Kidney epithelial cell (primary cell): ENCODE measurements around the gene TMEM63A. TPM values are rescaled to one million over a fixed set of nuclear protein-coding genes. Genes with fewer than 3 reads are reported as not detected.

ENCODE experiments used
- DNase-seq: peaks from one replicate; pipeline ENCODE4 v3.0.0-alpha.2; 2010; ENCODE audit warnings: low read depth
- H3K27me3 ChIP-seq: 2 replicates; pipeline ENCODE4 v1.6.0; 2011; ENCODE audit warnings: low read length; ENCODE audit not compliant: control insufficient read depth, insufficient read depth
- H3K36me3 ChIP-seq: 2 replicates; pipeline ENCODE4 v1.5.1; 2011; ENCODE audit warnings: low read length; ENCODE audit not compliant: control insufficient read depth, insufficient read depth
- H3K4me3 ChIP-seq: 2 replicates; pipeline ENCODE4 v1.5.1; 2011; ENCODE audit warnings: low read depth, mild to moderate bottlenecking, control low read depth, low read length
- total RNA-seq: library from RNA; depleted of rRNA; stranded (reverse); fragments of >200 nt; gene quantifications from 2 replicates; pipeline ENCODE4 v1.2.3, GENCODE V29; 2015
- TF ChIP-seq, protein P1 (sequence below): IDR thresholded peaks from 2 replicates; pipeline ENCODE4 v1.5.1; 2011; ENCODE audit warnings: mild to moderate bottlenecking, moderate library complexity, low read length, control low read depth, inconsistent platforms; ENCODE audit not compliant: insufficient read depth, poor library complexity, severe bottlenecking

TMEM63A gene
- total RNA-seq, 1 donor from 2014 or later, result 17.5 TPM

DNA sequence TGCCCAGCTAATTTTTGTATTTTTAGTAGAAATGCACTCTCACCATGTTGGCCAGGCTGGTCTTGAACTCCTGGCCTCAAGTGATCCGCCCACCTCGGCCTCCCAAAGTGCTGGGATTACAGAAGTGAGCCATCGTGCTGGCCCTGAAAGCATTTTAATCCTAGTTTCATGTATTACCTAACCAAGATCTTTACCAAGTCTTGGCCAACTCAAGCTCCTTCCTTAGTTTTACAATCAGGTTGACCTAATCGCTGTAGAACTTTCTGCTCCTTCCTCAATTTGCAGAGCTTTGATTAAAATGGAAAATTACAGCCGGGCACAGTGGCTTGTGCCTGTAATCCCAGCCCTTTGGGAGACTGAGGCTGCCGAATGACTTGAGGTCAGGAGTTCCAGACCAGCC lies 3.2 kb upstream of the TMEM63A start:
- no peak for DNase-seq
- Histone ChIP-seq H3K36me3 (no peaks in the 10 kb centered on the region), H3K4me3 (no peak overlapping the region), H3K27me3 (no peaks in the 10 kb centered on the region)
- TF ChIP-seq, protein P1, sequence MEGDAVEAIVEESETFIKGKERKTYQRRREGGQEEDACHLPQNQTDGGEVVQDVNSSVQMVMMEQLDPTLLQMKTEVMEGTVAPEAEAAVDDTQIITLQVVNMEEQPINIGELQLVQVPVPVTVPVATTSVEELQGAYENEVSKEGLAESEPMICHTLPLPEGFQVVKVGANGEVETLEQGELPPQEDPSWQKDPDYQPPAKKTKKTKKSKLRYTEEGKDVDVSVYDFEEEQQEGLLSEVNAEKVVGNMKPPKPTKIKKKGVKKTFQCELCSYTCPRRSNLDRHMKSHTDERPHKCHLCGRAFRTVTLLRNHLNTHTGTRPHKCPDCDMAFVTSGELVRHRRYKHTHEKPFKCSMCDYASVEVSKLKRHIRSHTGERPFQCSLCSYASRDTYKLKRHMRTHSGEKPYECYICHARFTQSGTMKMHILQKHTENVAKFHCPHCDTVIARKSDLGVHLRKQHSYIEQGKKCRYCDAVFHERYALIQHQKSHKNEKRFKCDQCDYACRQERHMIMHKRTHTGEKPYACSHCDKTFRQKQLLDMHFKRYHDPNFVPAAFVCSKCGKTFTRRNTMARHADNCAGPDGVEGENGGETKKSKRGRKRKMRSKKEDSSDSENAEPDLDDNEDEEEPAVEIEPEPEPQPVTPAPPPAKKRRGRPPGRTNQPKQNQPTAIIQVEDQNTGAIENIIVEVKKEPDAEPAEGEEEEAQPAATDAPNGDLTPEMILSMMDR, result no peak

DNA sequence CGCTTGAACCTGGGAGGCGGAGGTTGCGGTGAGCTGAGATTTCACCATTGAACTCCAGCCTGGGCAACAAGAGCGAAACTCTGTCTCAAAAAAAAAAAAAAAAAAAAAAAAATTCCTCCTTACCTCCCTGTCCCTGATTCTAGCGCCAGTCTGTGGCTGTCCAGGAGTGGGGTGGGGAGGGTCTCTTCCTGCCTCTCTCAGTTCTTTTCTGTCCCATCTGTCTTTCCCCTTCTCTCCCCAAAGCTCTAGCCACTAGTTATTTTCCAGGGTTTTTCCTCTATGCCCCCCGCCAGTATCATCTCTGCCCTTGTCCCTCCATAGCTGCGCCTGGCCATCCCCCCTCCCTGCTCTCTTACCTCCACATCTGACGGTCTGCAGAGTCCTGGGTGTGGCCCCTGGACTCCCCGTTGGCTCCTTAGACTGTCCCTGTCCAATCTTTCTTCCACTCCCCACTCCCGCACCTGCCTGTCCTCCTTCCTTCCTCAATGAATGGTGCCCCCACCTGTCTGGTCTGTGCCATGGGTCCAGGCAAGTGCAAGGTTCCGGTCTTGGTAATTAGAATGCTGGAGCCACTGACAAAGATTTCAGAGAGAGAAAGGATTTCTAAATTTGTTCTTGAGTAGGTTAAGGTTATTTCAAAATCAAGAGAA lies 1.6 kb upstream of the TMEM63A start:
- TF ChIP-seq, protein P1, result no peak
- Histone ChIP-seq H3K36me3 (no peaks in the 10 kb centered on the region), H3K27me3 (no peaks in the 10 kb centered on the region), H3K4me3 (no peak overlapping the region)
- DNase-seq, result no peak

DNA sequence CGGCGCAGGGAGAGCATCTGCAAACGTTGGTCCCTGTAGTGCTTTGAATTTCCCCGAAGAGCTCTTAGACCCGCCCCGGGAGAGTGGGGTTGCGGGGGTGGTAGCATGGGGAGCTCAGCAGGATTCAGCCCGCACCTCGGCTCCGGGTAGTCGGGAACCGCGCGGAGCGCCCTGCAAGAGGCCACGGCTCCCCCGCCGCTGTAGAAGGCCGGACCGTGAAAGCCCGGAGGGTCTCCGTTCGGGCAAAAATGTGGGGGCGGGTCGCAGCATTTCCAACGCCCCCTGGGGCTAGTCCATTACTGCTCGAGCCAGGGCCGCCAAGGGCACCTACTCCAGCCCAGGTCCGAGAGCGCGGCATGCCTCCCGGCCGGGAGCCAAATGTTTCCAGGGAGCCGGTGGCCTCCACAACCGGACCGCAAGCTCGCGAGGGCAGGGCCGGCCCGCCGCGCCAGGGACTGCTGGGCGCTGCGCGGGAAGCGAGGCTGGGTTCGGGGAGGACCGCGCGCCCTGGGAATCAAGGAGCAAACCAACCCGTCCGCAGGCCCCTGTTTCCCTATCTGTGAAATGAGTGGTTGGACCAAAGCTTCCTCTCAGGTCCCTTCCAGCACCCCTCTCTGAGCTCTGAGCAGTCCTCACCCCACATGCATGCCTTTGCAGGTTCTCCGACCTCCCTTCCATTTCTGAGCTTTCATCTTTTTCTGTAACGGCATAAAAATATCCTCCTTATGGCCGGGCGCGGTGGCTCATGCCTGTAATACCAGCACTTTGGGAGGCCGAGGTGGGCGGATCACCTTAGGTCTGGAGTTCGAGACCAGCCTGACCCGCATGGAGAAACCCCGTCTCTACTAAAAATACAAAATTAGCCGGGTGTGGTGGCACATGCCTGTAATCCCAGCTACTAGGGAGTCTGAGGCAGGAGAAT lies 775 bp upstream of the TMEM63A start:
- TF ChIP-seq, protein P1, result no peak
- no peaks in the 10 kb centered on the region for H3K36me3 ChIP-seq
- H3K27me3 ChIP-seq, result no peaks in the 10 kb centered on the region
- peak overlapping the region; percentile 92 for H3K4me3 ChIP-seq
- no peak for DNase-seq

DNA sequence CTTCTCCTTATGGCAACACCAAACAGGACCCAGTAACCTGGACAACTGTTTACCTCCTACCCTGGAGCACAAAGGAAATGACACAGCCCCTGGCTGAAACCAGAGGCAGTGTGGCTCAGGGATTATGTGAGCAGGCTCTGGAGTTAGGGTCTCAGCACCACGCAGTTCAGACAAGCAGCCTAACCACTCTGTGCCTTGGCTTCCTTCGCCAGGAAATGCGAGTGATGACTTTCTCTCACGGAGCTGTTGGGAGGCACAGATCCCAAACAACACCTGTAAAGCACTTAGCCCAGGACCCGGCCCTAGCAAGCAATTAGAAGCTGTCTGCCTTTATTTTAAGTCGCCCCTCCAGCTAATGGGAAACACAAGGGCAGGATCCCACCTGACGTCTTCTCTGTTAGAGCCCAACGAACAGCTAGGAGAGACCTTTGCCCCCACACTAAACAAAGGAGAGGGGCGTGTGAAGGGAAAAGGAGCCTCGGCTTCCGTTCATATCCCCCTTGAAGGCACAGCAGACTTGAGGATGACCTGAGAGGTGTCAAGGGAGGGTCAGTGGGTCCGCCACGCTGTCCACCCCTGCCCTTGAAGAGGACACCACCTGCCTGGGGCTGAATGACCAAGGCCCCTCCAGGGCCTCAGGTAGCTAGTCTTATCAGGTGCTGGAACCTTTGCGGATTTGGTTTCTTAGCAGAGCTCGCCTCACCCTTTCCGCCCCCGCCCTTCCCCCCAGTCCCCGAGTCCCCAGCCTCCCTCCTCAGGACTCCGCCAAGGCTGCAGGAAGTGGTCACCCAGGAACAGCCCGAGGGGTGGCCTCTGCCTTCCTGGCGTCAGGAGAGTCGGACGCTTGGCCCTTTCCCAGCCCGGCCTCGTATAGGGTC lies 860 bp downstream of the TMEM63A start:
- Histone ChIP-seq H3K4me3 (peak overlapping the region; percentile 92), H3K27me3 (no peaks in the 10 kb centered on the region), H3K36me3 (no peaks in the 10 kb centered on the region)
- DNase-seq, result no peak
- TF ChIP-seq, protein P1, result no peak

DNA sequence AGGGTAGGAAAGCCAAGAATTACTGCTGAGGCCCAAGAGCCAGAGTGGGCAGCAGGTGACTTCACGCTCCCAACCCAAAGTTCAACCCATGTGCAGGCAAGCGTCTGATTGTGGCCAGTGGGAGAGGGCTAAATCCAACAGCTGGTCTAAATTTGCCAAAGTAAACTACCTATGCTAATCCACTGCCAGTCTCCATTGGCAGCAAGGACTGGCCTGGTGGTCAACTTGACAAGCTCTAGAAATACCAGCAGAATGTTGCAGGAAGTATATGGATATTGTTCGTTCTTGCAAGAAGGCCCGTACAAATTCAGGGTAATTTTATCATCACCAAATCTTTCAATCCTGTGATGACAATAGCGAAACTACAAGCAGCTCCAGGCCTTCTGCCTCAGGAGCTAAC lies 1.5 kb downstream of the TMEM63A start:
- no peaks in the 10 kb centered on the region for H3K36me3 ChIP-seq
- H3K27me3 ChIP-seq, result no peaks in the 10 kb centered on the region
- DNase-seq, result no peak
- TF ChIP-seq, protein P1, result no peak
- no peak overlapping the region for H3K4me3 ChIP-seq
